HepG2 (cell line): ENCODE data around the gene PAPOLA. TPM values are rescaled to one million over a fixed set of nuclear protein-coding genes. Genes with fewer than 3 reads are reported as not detected.
A peak's percentile ranks its signal among the peaks of the same experiment; 100 is the strongest.

Experiments used
- AGO2 ChIP-seq: fragments of 200-400 bp; formaldehyde crosslinking; optimal IDR thresholded peaks from 2 replicates; pipeline ENCODE3; 2017; ENCODE audit warnings: mild to moderate bottlenecking, low read depth, low read length, moderate library complexity
- ARNTL ChIP-seq: sonication (generic); formaldehyde crosslinking; IDR thresholded peaks from 2 replicates; pipeline ENCODE4 v1.4.0; 2020; ENCODE audit warnings: mild to moderate bottlenecking, missing genetic modification reagents
- EED ChIP-seq: sonication (generic); formaldehyde crosslinking; IDR thresholded peaks from 2 replicates; pipeline ENCODE4 v1.5.0; 2020; ENCODE audit warnings: mild to moderate bottlenecking, missing genetic modification reagents
- FLYWCH1 ChIP-seq: sonication (generic); formaldehyde crosslinking; IDR thresholded peaks from 2 replicates; pipeline ENCODE4 v1.8.1; 2023; ENCODE audit warnings: mild to moderate bottlenecking, missing genetic modification reagents
- FOXC1 ChIP-seq: sonication (generic); formaldehyde crosslinking; IDR thresholded peaks from 2 replicates; pipeline ENCODE4 v1.8.0; 2022; ENCODE audit warnings: mild to moderate bottlenecking, missing genetic modification reagents, borderline replicate concordance
- HES4 ChIP-seq: sonication (generic); formaldehyde crosslinking; IDR thresholded peaks from 2 replicates; pipeline ENCODE4 v1.9.0; 2021; ENCODE audit warnings: mild to moderate bottlenecking, missing genetic modification reagents, borderline replicate concordance
- HNRNPK ChIP-seq: fragments of 200-400 bp; formaldehyde crosslinking; IDR thresholded peaks from 2 replicates; pipeline ENCODE4 v1.6.1; 2018; ENCODE audit warnings: low read length, low read depth, moderate library complexity, mild to moderate bottlenecking; ENCODE audit not compliant: poor library complexity, severe bottlenecking
- ISX ChIP-seq: sonication (generic); formaldehyde crosslinking; conservative IDR thresholded peaks from 2 replicates; pipeline ENCODE4 v1.5.0; 2020; ENCODE audit warnings: missing genetic modification reagents
- KLF9 ChIP-seq: IDR thresholded peaks from 2 replicates; pipeline ENCODE4 v1.6.1; 2016; ENCODE audit warnings: low read depth
- MAFF ChIP-seq: IDR thresholded peaks from 2 replicates; pipeline ENCODE4 v1.6.1; 2011; ENCODE audit warnings: low read depth, low read length, improper control_type of control experiment
- MLLT10 ChIP-seq: sonication (generic); formaldehyde crosslinking; IDR thresholded peaks from 2 replicates; pipeline ENCODE4 v1.4.0; 2020; ENCODE audit warnings: missing genetic modification reagents
- NFKBIZ ChIP-seq: IDR thresholded peaks from 2 replicates; pipeline ENCODE4 v1.6.1; 2018; ENCODE audit warnings: missing genetic modification reagents, missing compliant biosample characterization
- PRMT3 ChIP-seq: sonication (generic); formaldehyde crosslinking; IDR thresholded peaks from 2 replicates; pipeline ENCODE4 v1.8.1; 2022; ENCODE audit warnings: low read depth, mild to moderate bottlenecking, moderate library complexity, missing genetic modification reagents, borderline replicate concordance
- RBM22 ChIP-seq: fragments of 200-400 bp; formaldehyde crosslinking; optimal IDR thresholded peaks from 2 replicates; pipeline ENCODE3; 2017; ENCODE audit warnings: mild to moderate bottlenecking, low read length, moderate library complexity
- RFX5 ChIP-seq: IDR thresholded peaks from 2 replicates; pipeline ENCODE4 v1.6.1; 2011; ENCODE audit warnings: low read depth, low read length, improper control_type of control experiment
- SMAD1 ChIP-seq: sonication (generic); formaldehyde crosslinking; IDR thresholded peaks from 2 replicates; pipeline ENCODE4 v1.4.0; 2020; ENCODE audit warnings: missing genetic modification reagents, low read depth, mild to moderate bottlenecking, borderline replicate concordance
- SNAI1 ChIP-seq: sonication (generic); formaldehyde crosslinking; IDR thresholded peaks from 2 replicates; pipeline ENCODE4 v1.5.0; 2020; ENCODE audit warnings: mild to moderate bottlenecking, missing genetic modification reagents, borderline replicate concordance
- YEATS4 ChIP-seq: sonication (generic); formaldehyde crosslinking; IDR thresholded peaks from 2 replicates; pipeline ENCODE4 v1.4.0; 2020; ENCODE audit warnings: missing genetic modification reagents, borderline replicate concordance
- ZBTB1 ChIP-seq: sonication (generic); formaldehyde crosslinking; IDR thresholded peaks from 2 replicates; pipeline ENCODE4 v1.4.0; 2020; ENCODE audit warnings: missing genetic modification reagents, borderline replicate concordance
- ZC3H4 ChIP-seq: sonication (generic); formaldehyde crosslinking; IDR thresholded peaks from 2 replicates; pipeline ENCODE4 v1.4.0; 2020; ENCODE audit warnings: missing genetic modification reagents, borderline replicate concordance
- ZNF577 ChIP-seq: sonication (generic); formaldehyde crosslinking; IDR thresholded peaks from 2 replicates; pipeline ENCODE4 v1.4.0; 2020; ENCODE audit warnings: mild to moderate bottlenecking, low read depth, missing genetic modification reagents, borderline replicate concordance
- ZNF703 ChIP-seq: sonication (generic); formaldehyde crosslinking; IDR thresholded peaks from 2 replicates; pipeline ENCODE4 v1.5.1; 2020; ENCODE audit warnings: missing genetic modification reagents, mild to moderate bottlenecking, moderate library complexity, borderline replicate concordance
- ZNF850 ChIP-seq: sonication (generic); formaldehyde crosslinking; conservative IDR thresholded peaks from 2 replicates; pipeline ENCODE4 v1.9.0; 2021; ENCODE audit warnings: mild to moderate bottlenecking, missing genetic modification reagents
- polyA plus RNA-seq, 8 experiments: library from polyadenylated mRNA; depleted of rRNA in 3 of 8; stranded (reverse) in 7 of 8; unstranded in 1 of 8; fragments of >200 nt; fragmentation: Illumina TruSeq in 4 of 8; extraction: Trizol in 4 of 8; gene quantifications; 2 replicates each; pipeline versions ENCODE4 v1.2.1 to v1.2.3, GENCODE V29; 2011 to 2016; ENCODE audit warnings: low read depth in 4 of 8, missing spikeins in 1 of 8, mixed read lengths in 1 of 8; ENCODE audit not compliant: insufficient read depth in 1 of 8
- total RNA-seq, 5 experiments: library from RNA; depleted of rRNA; stranded (reverse); fragments of >200 nt; fragmentation: Illumina TruSeq; extraction: Trizol; gene quantifications; 2 replicates each; pipeline ENCODE4 v1.2.3, GENCODE V29; 2016; ENCODE audit warnings: low read depth in 1 of 5
- TF ChIP-seq, protein P1 (sequence below): sonication (generic); formaldehyde crosslinking; IDR thresholded peaks from 2 replicates; pipeline ENCODE4 v1.4.0; 2020; ENCODE audit warnings: mild to moderate bottlenecking, missing genetic modification reagents
- TF ChIP-seq, protein P2 (sequence below): sonication (generic); formaldehyde crosslinking; IDR thresholded peaks from 2 replicates; pipeline ENCODE4 v1.5.0; 2020; ENCODE audit warnings: mild to moderate bottlenecking, missing genetic modification reagents

The PAPOLA gene
- total and polyA plus RNA-seq, 2 of the 13 experiments (the other 11 are each of a cell fraction or from before 2014, with no cell fraction given) = 103 to 151 TPM

DNA sequence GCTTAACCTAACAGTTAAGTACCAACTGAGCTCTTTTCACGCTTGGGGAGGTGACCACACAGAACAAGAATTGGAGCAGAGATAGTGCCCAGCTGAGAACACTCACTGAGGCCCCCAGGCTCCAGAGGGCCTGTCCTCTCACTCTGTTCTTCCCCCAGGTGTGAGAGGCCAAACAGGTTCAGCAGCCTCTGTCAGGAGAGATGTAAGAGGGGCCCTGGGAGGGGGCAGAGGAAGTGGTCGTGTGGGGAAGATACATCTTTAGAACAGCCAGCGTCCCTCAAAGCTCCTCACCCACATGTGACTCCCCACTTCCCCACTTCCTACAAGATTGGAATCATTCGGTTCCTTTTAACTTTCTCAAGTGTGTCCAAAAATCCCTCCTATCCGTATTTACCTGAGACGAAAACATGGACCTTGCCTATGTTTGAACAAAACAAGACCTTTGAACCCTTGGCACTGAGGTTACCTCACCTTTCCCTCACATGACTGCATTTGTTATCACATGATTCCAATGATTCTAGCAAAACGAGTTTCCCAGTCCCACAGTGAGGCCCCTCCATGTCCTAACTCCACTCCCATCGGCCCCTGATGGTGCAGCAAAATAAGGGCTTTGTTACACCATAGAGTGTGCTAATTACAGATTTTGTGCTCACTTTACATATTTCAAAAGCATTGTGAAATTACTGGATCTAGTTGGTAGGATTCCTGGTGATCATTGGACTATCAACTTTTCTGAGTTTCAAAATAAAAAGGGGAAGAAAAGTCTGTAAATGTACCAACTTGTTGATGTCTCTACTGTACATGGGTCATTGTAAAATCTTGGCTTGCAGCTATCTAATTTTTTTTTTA is 40.0 kb upstream of the PAPOLA start (continued):
- TF ChIP-seq RFX5 (no peak), KLF9 (CRISPR knock-in tag) (no peak), MAFF (no peak), YEATS4 (CRISPR knock-in tag) (peak; percentile 25; the same call in 1 of the 2 replicates), ARNTL (CRISPR knock-in tag) (peak; percentile 62; the same call in 1 of the 2 replicates), HES4 (CRISPR knock-in tag) (no peak), ZNF577 (CRISPR knock-in tag) (no peak), ISX (CRISPR knock-in tag) (no peak), EED (no peak), NFKBIZ (CRISPR knock-in tag) (0 out of 2 replicates have a peak, but pooled peaks have one; percentile 45), MLLT10 (CRISPR knock-in tag) (no peak), SMAD1 (CRISPR knock-in tag) (no peak), AGO2 (no peak), FOXC1 (CRISPR knock-in tag) (no peak), ZNF850 (CRISPR knock-in tag) (no peak), ZBTB1 (CRISPR knock-in tag) (no peak), FLYWCH1 (no peak), ZNF703 (CRISPR knock-in tag) (no peak), PRMT3 (no peak), HNRNPK (no peak), SNAI1 (no peak), ZC3H4 (CRISPR knock-in tag) (no peak), RBM22 (no peak)
- TF ChIP-seq, protein P1, sequence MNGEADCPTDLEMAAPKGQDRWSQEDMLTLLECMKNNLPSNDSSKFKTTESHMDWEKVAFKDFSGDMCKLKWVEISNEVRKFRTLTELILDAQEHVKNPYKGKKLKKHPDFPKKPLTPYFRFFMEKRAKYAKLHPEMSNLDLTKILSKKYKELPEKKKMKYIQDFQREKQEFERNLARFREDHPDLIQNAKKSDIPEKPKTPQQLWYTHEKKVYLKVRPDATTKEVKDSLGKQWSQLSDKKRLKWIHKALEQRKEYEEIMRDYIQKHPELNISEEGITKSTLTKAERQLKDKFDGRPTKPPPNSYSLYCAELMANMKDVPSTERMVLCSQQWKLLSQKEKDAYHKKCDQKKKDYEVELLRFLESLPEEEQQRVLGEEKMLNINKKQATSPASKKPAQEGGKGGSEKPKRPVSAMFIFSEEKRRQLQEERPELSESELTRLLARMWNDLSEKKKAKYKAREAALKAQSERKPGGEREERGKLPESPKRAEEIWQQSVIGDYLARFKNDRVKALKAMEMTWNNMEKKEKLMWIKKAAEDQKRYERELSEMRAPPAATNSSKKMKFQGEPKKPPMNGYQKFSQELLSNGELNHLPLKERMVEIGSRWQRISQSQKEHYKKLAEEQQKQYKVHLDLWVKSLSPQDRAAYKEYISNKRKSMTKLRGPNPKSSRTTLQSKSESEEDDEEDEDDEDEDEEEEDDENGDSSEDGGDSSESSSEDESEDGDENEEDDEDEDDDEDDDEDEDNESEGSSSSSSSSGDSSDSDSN (CRISPR knock-in tag) = no peak; the same call in 1 of the 2 replicates
- TF ChIP-seq, protein P2, sequence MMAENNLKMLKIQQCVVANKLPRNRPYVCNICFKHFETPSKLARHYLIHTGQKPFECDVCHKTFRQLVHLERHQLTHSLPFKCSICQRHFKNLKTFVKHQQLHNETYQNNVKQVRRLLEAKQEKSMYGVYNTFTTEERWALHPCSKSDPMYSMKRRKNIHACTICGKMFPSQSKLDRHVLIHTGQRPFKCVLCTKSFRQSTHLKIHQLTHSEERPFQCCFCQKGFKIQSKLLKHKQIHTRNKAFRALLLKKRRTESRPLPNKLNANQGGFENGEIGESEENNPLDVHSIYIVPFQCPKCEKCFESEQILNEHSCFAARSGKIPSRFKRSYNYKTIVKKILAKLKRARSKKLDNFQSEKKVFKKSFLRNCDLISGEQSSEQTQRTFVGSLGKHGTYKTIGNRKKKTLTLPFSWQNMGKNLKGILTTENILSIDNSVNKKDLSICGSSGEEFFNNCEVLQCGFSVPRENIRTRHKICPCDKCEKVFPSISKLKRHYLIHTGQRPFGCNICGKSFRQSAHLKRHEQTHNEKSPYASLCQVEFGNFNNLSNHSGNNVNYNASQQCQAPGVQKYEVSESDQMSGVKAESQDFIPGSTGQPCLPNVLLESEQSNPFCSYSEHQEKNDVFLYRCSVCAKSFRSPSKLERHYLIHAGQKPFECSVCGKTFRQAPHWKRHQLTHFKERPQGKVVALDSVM (CRISPR knock-in tag) = no peak
